Measurements from ENCODE around the gene NRP2. TPM values are rescaled to one million over a fixed set of nuclear protein-coding genes. Genes with fewer than 3 reads are reported as not detected.

The NRP2 gene
- total RNA-seq, 2 donors from 2014 or later = 9.7 to 21.0 TPM

- H3K27me3 ChIP-seq (replicated peaks; ENCODE audit: insufficient read depth) = no peaks in the 10 kb centered on the region
- no peaks in the 10 kb centered on the region for H3K36me3 ChIP-seq
- H3K4me1 ChIP-seq (replicated peaks) = no peaks in the 10 kb centered on the region
- H3K27ac ChIP-seq = no peak overlapping the region
- 67% methylated on average over 6 of the region's 6 CpGs for WGBS
- no peak for TF ChIP-seq CTCF (IDR thresholded peaks at IDR 0.05)
- TF ChIP-seq POLR2A (IDR thresholded peaks at IDR 0.05) = no peak
- TF ChIP-seq POLR2AphosphoS5 (IDR thresholded peaks at IDR 0.05) = no peak
- no peaks in the 10 kb centered on the region for H3K9me3 ChIP-seq
- intact Hi-C loops (cut with DNase I) = no loop called here
- DNase-seq (ENCODE audit: low spot score) = no peak
- H3K4me3 ChIP-seq = no peak overlapping the region
Observed at GRCh38 chr2:205637779-205638503, 44.4 kb upstream of the NRP2 start.

GRCh38 chr2:205640716-205641115, 41.6 kb upstream of the NRP2 start:
- Histone ChIP-seq H3K36me3 (no peaks in the 10 kb centered on the region), H3K9me3 (no peaks in the 10 kb centered on the region), H3K27ac (no peak overlapping the region), H3K27me3 (replicated peaks; ENCODE audit: insufficient read depth) (no peaks in the 10 kb centered on the region), H3K4me3 (no peak overlapping the region), H3K4me1 (replicated peaks) (no peaks in the 10 kb centered on the region)
- no peak for DNase-seq (ENCODE audit: low spot score)
- no peak for TF ChIP-seq POLR2AphosphoS5 (IDR thresholded peaks at IDR 0.05)
- TF ChIP-seq POLR2A (IDR thresholded peaks at IDR 0.05) = no peak
- TF ChIP-seq CTCF (IDR thresholded peaks at IDR 0.05) = no peak
- intact Hi-C loops (cut with DNase I) = no loop called here
- 58% methylated on average over 4 of the region's 4 CpGs for WGBS

- Histone ChIP-seq H3K27me3 (replicated peaks; ENCODE audit: insufficient read depth) (no peaks in the 10 kb centered on the region), H3K36me3 (no peaks in the 10 kb centered on the region), H3K27ac (no peak overlapping the region), H3K4me1 (replicated peaks) (no peaks in the 10 kb centered on the region), H3K4me3 (no peak overlapping the region), H3K9me3 (no peaks in the 10 kb centered on the region)
- 65% methylated on average over 6 of the region's 6 CpGs for WGBS
- intact Hi-C loops (cut with DNase I) = no loop called here
- DNase-seq (ENCODE audit: low spot score) = no peak
- TF ChIP-seq CTCF (IDR thresholded peaks at IDR 0.05) (no peak), POLR2A (IDR thresholded peaks at IDR 0.05) (no peak), POLR2AphosphoS5 (IDR thresholded peaks at IDR 0.05) (no peak)
Observed at GRCh38 chr2:205642599-205643356, 39.5 kb upstream of the NRP2 start.

- no peaks in the 10 kb centered on the region for H3K4me1 ChIP-seq (replicated peaks)
- H3K9me3 ChIP-seq = no peaks in the 10 kb centered on the region
- WGBS = 60% methylated on average over 10 of the region's 10 CpGs
- intact Hi-C loops (cut with DNase I) = no loop called here
- no peaks in the 10 kb centered on the region for H3K27me3 ChIP-seq (replicated peaks; ENCODE audit: insufficient read depth)
- H3K4me3 ChIP-seq = no peak overlapping the region
- H3K27ac ChIP-seq = no peak overlapping the region
- no peak for TF ChIP-seq POLR2A (IDR thresholded peaks at IDR 0.05)
- no peak for TF ChIP-seq POLR2AphosphoS5 (IDR thresholded peaks at IDR 0.05)
- TF ChIP-seq CTCF (IDR thresholded peaks at IDR 0.05) = no peak
- DNase-seq (ENCODE audit: low spot score) = no peak
- no peaks in the 10 kb centered on the region for H3K36me3 ChIP-seq
Observed at GRCh38 chr2:205643391-205643885, 38.9 kb upstream of the NRP2 start.

Data from prostate gland (tissue), 2 donors.